GM12878 (cell line): ENCODE measurements around the gene CALML4. TPM values are rescaled to one million over a fixed set of nuclear protein-coding genes. Genes with fewer than 3 reads are reported as not detected.

ENCODE experiments used
- polyA plus RNA-seq, 11 experiments: library from polyadenylated mRNA; depleted of rRNA in 4 of 11; unstranded in 6 of 11; stranded (reverse) in 5 of 11; fragments of >200 nt; fragmentation: Nextera tagmentation in 4 of 11; fragmentation: Illumina TruSeq in 1 of 11; extraction: Ambion mirVana in 4 of 11; extraction: Trizol in 1 of 11; gene quantifications; 1 replicate in 1 of 11; 2 replicates in 10 of 11; pipeline versions ENCODE4 v1.2.1 to v1.2.3, GENCODE V29; 2011 to 2016; ENCODE audit warnings: inconsistent platforms in 2 of 11, missing spikeins in 2 of 11, low read depth in 1 of 11
- total RNA-seq, 4 experiments: library from RNA; depleted of rRNA in 3 of 4; stranded (reverse); fragments of >200 nt in 3 of 4; fragmentation: Illumina TruSeq in 1 of 4; extraction: Trizol in 1 of 4; gene quantifications; 2 replicates each; pipeline versions ENCODE4 v1.2.1 to v1.2.3, GENCODE V29; 2013 to 2021

Gene CALML4
- total and polyA plus RNA-seq, 10 of the 15 experiments (the other 5 are each of a cell fraction or from before 2014, with no cell fraction given) = 1.7 to 15.9 (median 5.1) TPM

Other genes with a start within 250 kb of the CALML4 start
- gene PIAS1, start 151.0 kb downstream of the CALML4 start, total RNA-seq (2014; rRNA removed) = 39.0 and 39.1 TPM in 2 replicates
- gene PIAS1, start 151.0 kb downstream of the CALML4 start, total RNA-seq (2014; rRNA removed; fragmentation: Illumina TruSeq; extraction: Trizol) = 32.3 and 37.9 TPM in 2 replicates
- gene PIAS1, start 151.0 kb downstream of the CALML4 start, total RNA-seq (2021) = 34.8 and 35.0 TPM in 2 replicates
- gene PIAS1, start 151.0 kb downstream of the CALML4 start, polyA plus RNA-seq (2011; rRNA removed) = 94.6 and 96.3 TPM in 2 replicates
- 62.4 and 74.5 TPM in 2 replicates for gene PIAS1, start 151.0 kb downstream of the CALML4 start, polyA plus RNA-seq (2014; fragmentation: Illumina TruSeq; extraction: Trizol)
- 10 to 100 TPM; 20.2 to 22.2 TPM for gene PIAS1, start 151.0 kb downstream of the CALML4 start, polyA plus RNA-seq (2014; fragmentation: Nextera tagmentation; extraction: Ambion mirVana)
- gene PIAS1, start 151.0 kb downstream of the CALML4 start, polyA plus RNA-seq (2014; rRNA removed) = 24.8 and 27.1 TPM in 2 replicates
- 10 to 100 TPM; 60.6 to 61.4 TPM for gene PIAS1, start 151.0 kb downstream of the CALML4 start, polyA plus RNA-seq (2016; fragmentation: Nextera tagmentation; extraction: Ambion mirVana)
- gene CLN6, start 24.4 kb upstream of the CALML4 start, total RNA-seq (2014; rRNA removed) = 31.1 and 37.1 TPM in 2 replicates
- gene CLN6, start 24.4 kb upstream of the CALML4 start, total RNA-seq (2014; rRNA removed; fragmentation: Illumina TruSeq; extraction: Trizol) = 27.3 and 29.4 TPM in 2 replicates
- gene CLN6, start 24.4 kb upstream of the CALML4 start, total RNA-seq (2021) = 63.5 and 63.7 TPM in 2 replicates
- gene CLN6, start 24.4 kb upstream of the CALML4 start, polyA plus RNA-seq (2011; rRNA removed) = 21.0 and 53.8 TPM in 2 replicates
- 40.5 and 52.1 TPM in 2 replicates for gene CLN6, start 24.4 kb upstream of the CALML4 start, polyA plus RNA-seq (2014; fragmentation: Illumina TruSeq; extraction: Trizol)
- gene CLN6, start 24.4 kb upstream of the CALML4 start, polyA plus RNA-seq (2014; fragmentation: Nextera tagmentation; extraction: Ambion mirVana) = 1 to 10 TPM in 1 of 2 experiments, under 1 TPM in 1; 0.74 to 1.4 TPM
- gene CLN6, start 24.4 kb upstream of the CALML4 start, polyA plus RNA-seq (2014; rRNA removed) = 69.0 and 72.0 TPM in 2 replicates
- gene CLN6, start 24.4 kb upstream of the CALML4 start, polyA plus RNA-seq (2016; fragmentation: Nextera tagmentation; extraction: Ambion mirVana) = 10 to 100 TPM; 16.3 to 19.6 TPM
- 27.0 and 29.0 TPM in 2 replicates for gene FEM1B, start 72.4 kb upstream of the CALML4 start, total RNA-seq (2014; rRNA removed)
- 29.0 and 31.4 TPM in 2 replicates for gene FEM1B, start 72.4 kb upstream of the CALML4 start, total RNA-seq (2014; rRNA removed; fragmentation: Illumina TruSeq; extraction: Trizol)
- 34.1 and 36.4 TPM in 2 replicates for gene FEM1B, start 72.4 kb upstream of the CALML4 start, total RNA-seq (2021)
- 49.4 and 61.1 TPM in 2 replicates for gene FEM1B, start 72.4 kb upstream of the CALML4 start, polyA plus RNA-seq (2011; rRNA removed)
- gene FEM1B, start 72.4 kb upstream of the CALML4 start, polyA plus RNA-seq (2014; fragmentation: Illumina TruSeq; extraction: Trizol) = 20.2 and 24.7 TPM in 2 replicates
- 1 to 10 TPM; 5.5 to 5.7 TPM for gene FEM1B, start 72.4 kb upstream of the CALML4 start, polyA plus RNA-seq (2014; fragmentation: Nextera tagmentation; extraction: Ambion mirVana)
- 12.2 and 16.3 TPM in 2 replicates for gene FEM1B, start 72.4 kb upstream of the CALML4 start, polyA plus RNA-seq (2014; rRNA removed)
- gene FEM1B, start 72.4 kb upstream of the CALML4 start, polyA plus RNA-seq (2016; fragmentation: Nextera tagmentation; extraction: Ambion mirVana) = 10 to 100 TPM; 14.4 to 14.6 TPM
- under 0.01 and 0.11 TPM in 2 replicates for gene ITGA11, start 226.8 kb upstream of the CALML4 start, total RNA-seq (2014; rRNA removed)
- gene ITGA11, start 226.8 kb upstream of the CALML4 start, total RNA-seq (2014; rRNA removed; fragmentation: Illumina TruSeq; extraction: Trizol) = under 0.01 TPM in 1 of 2 replicates, not detected in the other
- gene ITGA11, start 226.8 kb upstream of the CALML4 start, total RNA-seq (2021) = 0.13 TPM in 1 of 2 replicates, not detected in the other
- gene ITGA11, start 226.8 kb upstream of the CALML4 start, polyA plus RNA-seq (2011; rRNA removed) = 0.24 and 0.49 TPM in 2 replicates
- gene ITGA11, start 226.8 kb upstream of the CALML4 start, polyA plus RNA-seq (2014; fragmentation: Illumina TruSeq; extraction: Trizol) = 0.10 TPM in 1 of 2 replicates, not detected in the other
- under 1 TPM; 0.03 to 0.04 TPM for gene ITGA11, start 226.8 kb upstream of the CALML4 start, polyA plus RNA-seq (2014; fragmentation: Nextera tagmentation; extraction: Ambion mirVana)
- gene ITGA11, start 226.8 kb upstream of the CALML4 start, polyA plus RNA-seq (2014; rRNA removed) = 0.36 TPM in 1 of 2 replicates, not detected in the other
- gene ITGA11, start 226.8 kb upstream of the CALML4 start, polyA plus RNA-seq (2016; fragmentation: Nextera tagmentation; extraction: Ambion mirVana) = under 1 TPM; 0.13 to 0.18 TPM